Activated CD8-positive, alpha-beta memory T cell treated with anti-CD3 and anti-CD28 coated beads for 36 hours (primary cell): ENCODE results near the gene F11R. TPM values are rescaled to one million over a fixed set of nuclear protein-coding genes. Genes with fewer than 3 reads are reported as not detected.
"Not testable (repeated sequence)": the region's sequence is repeated elsewhere in the genome, so short reads cannot be mapped to it uniquely, and the experiment has no call there.

Experiments
- CTCF ChIA-PET: fragments of 350-600 bp; sonication (Branson Sonifier 250); formaldehyde crosslinking; loops from one replicate; lab custom pipeline; 2021; ENCODE audit warnings: antibody characterized with exemption; lab: Charles Lee
- POLR2A ChIA-PET: fragments of 350-600 bp; sonication (Branson Sonifier 250); formaldehyde crosslinking; loops from one replicate; lab custom pipeline; 2021; ENCODE audit warnings: antibody characterized with exemption; lab: Charles Lee
- total RNA-seq, 2 experiments: library from RNA; stranded (reverse); gene quantifications; one replicate each; pipeline ENCODE4 v1.2.3, GENCODE V29; 2021

F11R gene
- total RNA-seq, 2 experiments from 2014 or later: 8.6 to 11.5 TPM

DNA sequence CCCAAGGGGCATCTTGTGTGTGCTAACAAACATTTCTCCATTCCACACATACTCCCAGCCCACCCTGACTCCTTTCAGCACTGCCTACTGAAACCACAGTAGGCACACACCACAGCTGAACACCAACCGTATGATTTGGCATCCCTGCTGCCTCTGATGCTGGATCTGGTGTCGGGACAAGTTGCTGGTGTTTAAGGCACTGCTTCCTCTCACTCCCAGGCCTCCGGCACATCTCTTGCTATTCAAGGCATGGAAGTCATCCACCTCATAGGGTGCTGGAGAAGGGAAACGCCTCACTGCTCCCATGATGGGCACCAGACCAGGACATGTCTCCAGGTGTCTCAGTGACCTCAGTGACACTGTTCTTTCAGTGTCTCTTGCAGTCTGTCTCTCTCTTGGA, 64.0 kb downstream of the F11R start:
- POLR2A ChIA-PET: no interaction called here
- CTCF ChIA-PET: interaction anchor here (3.7 kb wide), 1 partner anchor 33 kb away, joined by 16 read pairs; no protein-coding TSS in a partner anchor

DNA sequence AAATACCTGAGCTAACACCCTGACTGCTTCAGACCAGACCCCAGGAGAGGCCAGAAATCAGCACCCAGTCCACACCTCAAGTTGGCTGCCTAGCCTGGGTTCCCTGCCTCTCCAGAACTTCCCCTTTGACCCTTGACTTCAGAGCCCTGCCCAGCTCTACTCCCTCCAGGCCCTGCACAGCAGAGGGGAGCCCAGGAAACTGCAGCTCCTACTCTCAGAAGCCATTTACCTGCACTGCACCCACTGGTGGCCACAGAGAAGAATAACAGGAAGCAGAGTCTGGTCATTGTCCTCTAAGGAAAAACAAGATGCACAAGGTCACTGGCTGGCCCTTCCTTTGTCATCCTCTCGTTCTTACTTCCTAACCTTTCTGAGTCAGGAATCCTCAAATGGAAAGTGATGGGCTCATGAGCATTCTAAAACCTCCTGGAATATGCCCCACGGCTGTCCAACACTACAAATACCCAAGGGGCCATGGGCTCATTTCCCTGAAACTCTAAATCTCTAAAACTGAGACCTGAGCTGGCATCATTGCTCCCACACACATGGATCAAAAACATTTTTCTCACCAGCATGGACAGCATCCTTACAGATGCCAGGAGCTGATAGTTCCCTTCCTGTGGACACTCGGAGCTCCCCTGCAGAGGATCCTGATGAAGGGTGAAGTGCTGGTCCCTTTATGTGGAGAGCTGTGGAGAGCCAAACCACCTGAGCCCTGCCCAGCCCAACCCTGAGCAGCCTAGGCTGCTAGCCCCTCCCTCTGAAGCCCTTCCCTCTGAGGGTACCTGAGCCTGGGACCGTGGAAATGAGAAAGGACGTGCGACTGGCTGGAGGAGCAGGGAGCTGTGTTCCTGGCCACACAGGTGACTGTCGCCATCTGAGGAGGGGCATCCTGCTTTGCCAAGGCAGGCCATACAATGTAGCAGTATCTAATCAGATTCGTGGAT, 66.5 kb downstream of the F11R start, which contains the start of gene ITLN2:
Gene ITLN2 (minus strand): TSS at position 652 of the 947 bp plus-strand sequence. CDS start 68 bp downstream, at position 584.
- ChIA-PET POLR2A (no interaction called here), CTCF (interaction anchor here (0.6 to 6.1 kb wide), 22 partner anchors 9 to 279 kb away, joined by 3 to 113 read pairs (median 4); partner anchors contain the start of gene CD244)

DNA sequence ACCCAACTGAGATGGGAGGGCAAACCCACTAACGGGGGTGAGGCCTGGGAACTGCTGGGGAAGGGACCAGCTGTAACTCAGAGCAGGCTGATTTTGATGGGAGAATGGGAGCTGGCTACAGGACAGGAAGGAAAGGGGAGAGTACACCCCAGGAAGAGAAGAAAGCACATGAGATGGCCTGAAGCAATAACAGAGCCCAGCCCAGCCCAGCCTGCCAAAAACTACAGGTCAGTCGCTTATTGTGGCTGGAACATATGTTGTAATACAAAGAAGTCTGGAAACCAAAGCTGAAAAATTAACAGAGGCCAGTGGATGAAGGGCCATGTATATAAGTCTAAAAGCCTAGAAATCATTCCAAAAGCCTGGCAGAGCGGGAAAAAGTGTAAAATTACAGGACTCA, 67.9 kb downstream of the F11R start:
- CTCF ChIA-PET: interaction anchor here (1.2 to 6.1 kb wide), 9 partner anchors 11 to 227 kb away, joined by 3 to 113 read pairs (median 9); no protein-coding TSS in a partner anchor
- POLR2A ChIA-PET: no interaction called here

DNA sequence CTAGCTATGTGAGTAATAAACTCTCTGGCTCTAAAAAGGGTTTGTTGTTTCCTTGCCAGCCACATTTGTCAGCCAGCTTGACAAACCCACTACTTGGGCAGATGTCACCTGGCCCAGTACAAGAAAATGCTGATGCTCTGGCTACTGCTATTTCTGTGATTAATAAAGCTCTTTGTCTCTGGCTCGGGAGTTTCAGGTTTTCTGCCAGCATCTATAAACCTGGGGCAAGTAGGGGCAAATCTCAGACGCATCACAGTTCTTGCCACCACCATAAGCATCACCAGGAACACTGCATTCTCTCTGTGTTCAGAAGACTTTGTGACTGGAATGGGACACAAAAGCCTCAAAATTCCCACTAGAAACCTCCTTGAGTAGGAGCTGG, 68.8 kb downstream of the F11R start:
- POLR2A ChIA-PET: no interaction called here
- CTCF ChIA-PET: interaction anchor here (0.6 to 6.1 kb wide), 24 partner anchors 10 to 464 kb away, joined by 3 to 113 read pairs (median 5); partner anchors contain the start of gene CD244

DNA sequence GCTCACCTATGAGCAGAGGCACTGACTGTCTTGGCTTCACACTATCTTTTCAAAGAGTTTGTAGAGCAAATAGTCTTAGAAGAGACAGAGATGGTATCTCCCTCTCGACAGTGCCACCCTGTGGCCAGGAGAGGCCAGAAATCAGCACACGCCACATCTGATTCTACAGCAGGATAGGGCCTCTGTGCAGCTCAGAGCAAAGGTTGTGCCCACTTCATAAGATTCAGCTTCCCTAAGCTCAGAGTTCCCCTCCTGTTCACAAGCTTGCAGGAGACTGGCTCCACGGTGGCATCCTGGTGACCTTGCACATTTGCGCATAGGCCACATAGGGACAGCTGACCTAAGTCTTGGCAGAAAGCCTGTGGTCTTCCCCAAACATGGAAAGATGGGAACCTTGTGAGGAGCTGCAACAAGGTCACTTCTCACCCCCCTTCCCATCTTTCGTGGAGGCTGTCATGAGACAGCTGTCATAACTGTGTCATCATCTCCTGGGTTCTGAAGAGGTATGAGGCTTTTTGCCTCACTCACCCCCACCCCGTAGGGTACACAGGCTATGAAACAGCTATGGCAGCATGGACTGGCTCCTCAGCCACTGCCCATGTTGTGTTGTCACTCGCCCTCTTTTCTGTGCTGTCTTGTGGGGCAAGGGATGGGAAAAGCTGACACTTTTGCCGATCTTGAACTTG, 69.4 kb downstream of the F11R start:
- ChIA-PET POLR2A (no interaction called here), CTCF (interaction anchor here (0.6 to 6.1 kb wide), 23 partner anchors 18 to 463 kb away, joined by 3 to 113 read pairs (median 5); partner anchors contain the start of gene CD244)

DNA sequence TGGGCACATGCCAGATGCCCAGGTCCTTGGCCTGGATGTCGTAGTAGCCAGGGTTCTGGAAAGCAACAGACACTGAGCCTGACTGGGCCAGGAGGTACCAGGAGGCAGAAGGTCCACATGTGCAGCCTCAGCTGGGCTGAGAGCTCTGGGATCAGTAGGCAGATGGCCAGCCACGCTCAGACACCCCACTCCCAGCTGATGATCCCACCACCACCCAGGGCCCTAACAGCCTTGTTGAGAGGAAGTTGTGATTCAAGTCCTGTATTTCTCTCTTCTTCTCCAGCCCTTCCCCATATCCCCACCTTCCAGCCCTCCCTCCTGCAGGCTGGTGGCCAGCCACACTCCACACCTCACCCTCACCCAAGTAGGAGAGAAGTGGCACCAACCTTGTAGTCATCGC, 70.3 kb downstream of the F11R start:
- POLR2A ChIA-PET: no interaction called here
- CTCF ChIA-PET: interaction anchor here (0.5 to 6.1 kb wide), 16 partner anchors 19 to 220 kb away, joined by 3 to 113 read pairs (median 6); no protein-coding TSS in a partner anchor

DNA sequence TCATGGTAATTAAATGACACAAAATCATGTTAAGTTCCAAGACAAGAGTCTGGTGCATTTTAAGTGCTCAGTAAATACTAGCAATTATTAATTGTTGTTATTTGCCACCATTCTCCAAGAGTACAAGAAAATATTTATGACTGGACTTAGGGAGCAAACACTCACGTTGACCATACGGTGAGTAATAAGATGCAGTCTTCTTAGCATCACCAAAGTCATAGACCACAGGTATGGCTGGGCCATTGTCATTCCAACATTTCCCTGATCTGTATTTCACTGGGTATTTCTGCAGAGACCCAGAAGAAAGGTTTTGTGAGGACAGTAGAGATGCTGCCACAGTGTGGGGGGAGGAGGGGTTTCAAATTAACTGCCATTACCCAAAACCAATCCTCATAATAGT, 71.1 kb downstream of the F11R start:
- POLR2A ChIA-PET: no interaction called here

DNA sequence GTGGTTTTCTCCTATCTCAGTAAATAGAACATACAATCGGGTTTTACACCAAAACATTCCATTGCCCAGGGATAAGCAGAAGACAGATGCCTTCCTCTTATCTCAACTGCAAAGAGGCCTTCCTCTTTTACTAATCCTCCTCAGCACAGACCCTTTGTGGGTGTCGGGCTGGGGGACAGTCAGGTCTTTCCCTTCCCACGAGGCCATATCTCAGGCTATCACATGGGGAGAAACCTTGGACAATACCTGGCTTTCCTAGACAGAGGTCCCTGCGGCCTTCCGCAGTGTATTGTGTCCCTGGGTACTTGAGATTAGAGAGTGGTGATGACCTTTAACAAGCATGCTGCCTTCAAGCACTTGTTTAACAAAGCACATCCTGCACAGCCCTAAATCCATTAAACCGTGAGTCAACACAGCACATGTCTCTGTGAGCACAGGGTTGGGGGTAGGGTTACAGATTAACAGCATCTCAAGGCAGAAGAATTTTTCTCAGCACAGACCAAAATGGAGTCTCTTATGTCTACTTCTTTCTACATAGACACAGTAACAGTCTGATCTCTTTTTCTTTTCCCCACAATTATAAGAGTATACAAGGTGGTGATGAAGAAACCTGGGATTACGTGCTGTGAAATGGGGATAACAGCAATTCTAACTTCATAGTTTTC, 71.6 kb downstream of the F11R start:
- CTCF ChIA-PET: interaction anchor here (3.1 to 6.1 kb wide), 2 partner anchors 112 to 170 kb away, joined by 13 to 113 read pairs; no protein-coding TSS in a partner anchor
- POLR2A ChIA-PET: not testable (repeated sequence)

More for the DNA sequence above, 71.1 kb downstream of the F11R start:
- CTCF ChIA-PET: interaction anchor here (2.0 to 6.1 kb wide), 4 partner anchors 70 to 171 kb away, joined by 7 to 113 read pairs (median 24); no protein-coding TSS in a partner anchor

DNA sequence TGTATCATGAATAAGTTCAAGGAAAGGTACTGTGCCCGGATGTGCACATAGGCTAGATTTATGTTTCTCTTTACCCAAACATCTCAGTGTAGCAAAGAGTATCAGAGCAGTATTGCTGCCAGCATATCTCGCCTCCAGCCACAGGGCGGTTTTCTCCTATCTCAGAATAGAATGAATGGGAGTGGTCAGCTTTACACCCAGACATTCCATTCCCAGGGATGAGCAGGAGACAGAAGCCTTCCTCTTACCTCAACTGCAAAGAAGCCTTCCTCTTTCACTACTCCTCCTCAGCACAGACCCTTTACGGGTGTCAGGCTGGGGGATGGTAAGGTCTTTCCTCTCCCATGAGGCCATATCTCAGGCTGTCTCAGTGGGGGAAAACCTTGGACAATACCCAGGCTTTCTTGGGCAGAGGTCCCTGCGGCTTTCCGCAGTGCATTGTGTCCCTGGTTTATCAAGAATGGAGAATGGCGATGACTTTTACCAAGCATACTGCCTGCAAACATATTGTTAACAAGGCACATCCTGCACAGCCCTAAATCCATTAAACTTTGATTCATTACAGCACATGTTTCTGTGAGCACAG, 73.7 kb downstream of the F11R start:
- CTCF ChIA-PET, POLR2A ChIA-PET: not testable (repeated sequence)

DNA sequence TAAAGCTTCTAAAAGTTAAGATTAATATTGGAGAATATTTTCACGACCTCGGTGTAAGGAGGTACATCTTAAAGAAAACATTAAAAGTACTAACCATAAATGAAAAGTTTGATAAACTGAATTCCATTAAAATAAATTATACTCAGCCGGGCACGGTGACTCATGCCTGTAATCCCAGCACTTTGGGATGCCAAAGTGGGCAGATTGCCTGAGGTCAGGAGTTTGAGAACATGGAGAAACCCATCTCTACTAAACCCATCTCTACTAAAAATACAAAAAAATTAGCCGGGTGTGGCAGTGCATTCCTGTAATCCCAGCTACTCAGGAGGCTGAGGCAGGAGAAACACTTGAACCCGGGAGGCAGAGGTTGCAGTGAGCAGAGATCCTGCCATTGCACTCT, 75.1 kb downstream of the F11R start:
- POLR2A ChIA-PET: not testable (repeated sequence)

More for the DNA sequence above, 75.1 kb downstream of the F11R start:
- CTCF ChIA-PET: not testable (repeated sequence)

Other genes starting within 250 kb of the F11R start
- 1 to 10 TPM; 4.2 to 4.8 TPM for gene LY9, start 225.0 kb downstream of the F11R start, total RNA-seq
- gene CD244, start 158.3 kb downstream of the F11R start, total RNA-seq: 1 to 10 TPM; 1.9 to 2.1 TPM
- not detected for gene ITLN1, start 136.0 kb downstream of the F11R start, total RNA-seq
- not detected for gene ITLN2, start 66.3 kb downstream of the F11R start, total RNA-seq
- 10 to 100 TPM; 40.9 to 43.2 TPM for gene TSTD1, start 17.8 kb upstream of the F11R start, total RNA-seq
- gene USF1, start 24.8 kb upstream of the F11R start, total RNA-seq: 10 to 100 TPM; 58.4 to 63.8 TPM
- gene ARHGAP30, start 48.7 kb upstream of the F11R start, total RNA-seq: 100 to 1,000 TPM; 149 TPM
- under 1 TPM in 1 of 2 experiments, not detected in 1; 0.08 TPM for gene NECTIN4, start 68.4 kb upstream of the F11R start, total RNA-seq
- under 1 TPM; 0.38 to 0.53 TPM for gene KLHDC9, start 77.2 kb upstream of the F11R start, total RNA-seq
- gene PFDN2, start 96.9 kb upstream of the F11R start, total RNA-seq: 100 to 1,000 TPM; 148 to 159 TPM
- 10 to 100 TPM; 38.6 to 40.3 TPM for gene NIT1, start 97.0 kb upstream of the F11R start, total RNA-seq
- gene DEDD, start 111.5 kb upstream of the F11R start, total RNA-seq: 10 to 100 TPM; 42.4 to 42.7 TPM
- gene UFC1, start 132.8 kb upstream of the F11R start, total RNA-seq: 10 to 100 TPM; 99.0 to 99.9 TPM
- gene USP21, start 138.3 kb upstream of the F11R start, total RNA-seq: 10 to 100 TPM; 23.4 to 25.3 TPM
- gene PPOX, start 145.3 kb upstream of the F11R start, total RNA-seq: 10 to 100 TPM; 23.1 to 24.1 TPM
- 10 to 100 TPM; 56.4 to 58.9 TPM for gene B4GALT3, start 156.4 kb upstream of the F11R start, total RNA-seq
- gene ADAMTS4, start 177.9 kb upstream of the F11R start, total RNA-seq: under 1 TPM; 0.27 to 0.69 TPM
- 10 to 100 TPM; 87.3 to 88.8 TPM for gene NDUFS2, start 181.2 kb upstream of the F11R start, total RNA-seq
- gene FCER1G, start 194.1 kb upstream of the F11R start, total RNA-seq: 1 to 10 TPM in 1 of 2 experiments, under 1 TPM in 1; 0.95 to 1.1 TPM
- gene APOA2, start 202.5 kb upstream of the F11R start, total RNA-seq: not detected
- 10 to 100 TPM; 23.7 to 25.1 TPM for gene TOMM40L, start 204.9 kb upstream of the F11R start, total RNA-seq
- gene NR1I3, start 217.1 kb upstream of the F11R start, total RNA-seq: not detected
- gene PCP4L1, start 237.6 kb upstream of the F11R start, total RNA-seq: under 1 TPM in 1 of 2 experiments, not detected in 1; 0.13 TPM